ENCODE data around the gene NPAS3. TPM values are rescaled to one million over a fixed set of nuclear protein-coding genes. Genes with fewer than 3 reads are reported as not detected.

NPAS3 gene
- total and polyA plus RNA-seq, 11 donors = 0.15 to 3.4 (median 0.92) TPM

- intact Hi-C loops (cut with DNase I) = no loop called here
Observed at GRCh38 chr14:33660248-33660647, 721.6 kb downstream of the NPAS3 start.

GRCh38 chr14:33661101-33661500 lies 722.4 kb downstream of the NPAS3 start:
- intact Hi-C loops (cut with DNase I) = no loop called here
- H3K4me3 ChIP-seq = no peak overlapping the region
- H3K27me3 ChIP-seq = no peaks in the 10 kb centered on the region
- TF ChIP-seq POLR2A (IDR thresholded peaks at IDR 0.05) = no peak
- TF ChIP-seq, protein P1, sequence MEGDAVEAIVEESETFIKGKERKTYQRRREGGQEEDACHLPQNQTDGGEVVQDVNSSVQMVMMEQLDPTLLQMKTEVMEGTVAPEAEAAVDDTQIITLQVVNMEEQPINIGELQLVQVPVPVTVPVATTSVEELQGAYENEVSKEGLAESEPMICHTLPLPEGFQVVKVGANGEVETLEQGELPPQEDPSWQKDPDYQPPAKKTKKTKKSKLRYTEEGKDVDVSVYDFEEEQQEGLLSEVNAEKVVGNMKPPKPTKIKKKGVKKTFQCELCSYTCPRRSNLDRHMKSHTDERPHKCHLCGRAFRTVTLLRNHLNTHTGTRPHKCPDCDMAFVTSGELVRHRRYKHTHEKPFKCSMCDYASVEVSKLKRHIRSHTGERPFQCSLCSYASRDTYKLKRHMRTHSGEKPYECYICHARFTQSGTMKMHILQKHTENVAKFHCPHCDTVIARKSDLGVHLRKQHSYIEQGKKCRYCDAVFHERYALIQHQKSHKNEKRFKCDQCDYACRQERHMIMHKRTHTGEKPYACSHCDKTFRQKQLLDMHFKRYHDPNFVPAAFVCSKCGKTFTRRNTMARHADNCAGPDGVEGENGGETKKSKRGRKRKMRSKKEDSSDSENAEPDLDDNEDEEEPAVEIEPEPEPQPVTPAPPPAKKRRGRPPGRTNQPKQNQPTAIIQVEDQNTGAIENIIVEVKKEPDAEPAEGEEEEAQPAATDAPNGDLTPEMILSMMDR (IDR thresholded peaks at IDR 0.05) = no peak
- DNase-seq = no peak
- peaks cover 0 to 9% (median 0%) of the 10 kb centered on the region in 12 donors for H3K9me3 ChIP-seq
- H3K36me3 ChIP-seq = no peaks in the 10 kb centered on the region
- no peaks in the 10 kb centered on the region for H3K4me1 ChIP-seq
- ATAC-seq = no peak
- 86 to 92% (median 90%) methylated on average over 3 of the region's 3 CpGs for WGBS, 4 donors
- H3K27ac ChIP-seq = no peak overlapping the region

More at GRCh38 chr14:33660248-33660647, 721.6 kb downstream of the NPAS3 start:
- peaks cover 0 to 9% (median 0%) of the 10 kb centered on the region in 12 donors for H3K9me3 ChIP-seq
- H3K27ac ChIP-seq = no peak overlapping the region
- TF ChIP-seq, protein P1 (IDR thresholded peaks at IDR 0.05) = no peak
- no peak for TF ChIP-seq POLR2A (IDR thresholded peaks at IDR 0.05)
- DNase-seq (no peak), ATAC-seq (no peak)
- H3K36me3 ChIP-seq = no peaks in the 10 kb centered on the region
- 85 to 95% (median 91%) methylated on average over 3 of the region's 3 CpGs for WGBS, 4 donors
- no peak overlapping the region for H3K4me3 ChIP-seq
- H3K27me3 ChIP-seq = no peaks in the 10 kb centered on the region
- H3K4me1 ChIP-seq = no peaks in the 10 kb centered on the region

DNA sequence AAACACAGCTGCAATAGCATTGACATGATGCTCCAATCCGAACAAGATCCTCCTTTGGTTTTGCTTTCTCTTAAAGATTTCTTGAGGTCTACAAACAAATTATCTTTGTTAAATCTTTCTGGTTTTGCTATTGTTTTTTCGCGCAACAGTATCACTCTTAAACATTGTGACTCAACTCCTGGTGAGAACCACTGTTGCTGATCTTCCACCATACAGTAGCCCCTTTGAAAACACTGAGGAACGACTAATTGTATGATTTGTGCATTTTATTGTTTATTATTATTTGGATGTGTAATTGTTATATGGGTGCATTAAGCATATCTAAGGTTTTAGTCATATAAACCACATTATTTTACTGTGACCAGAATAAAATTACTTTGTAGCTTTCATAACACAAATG lies 729.4 kb downstream of the NPAS3 start:
- Histone ChIP-seq H3K4me1 (no peaks in the 10 kb centered on the region), H3K4me3 (no peak overlapping the region), H3K27ac (no peak overlapping the region), H3K27me3 (no peaks in the 10 kb centered on the region), H3K9me3 (peaks cover 0 to 9% (median 0%) of the 10 kb centered on the region in 12 donors), H3K36me3 (no peaks in the 10 kb centered on the region)
- TF ChIP-seq, protein P1 (IDR thresholded peaks at IDR 0.05) = no peak
- TF ChIP-seq POLR2A (IDR thresholded peaks at IDR 0.05) = no peak
- intact Hi-C loops (cut with DNase I) = no loop called here
- 79 to 95% (median 90%) methylated on average over 4 of the region's 4 CpGs for WGBS, 4 donors
- DNase-seq = no peak
- no peak for ATAC-seq

DNA sequence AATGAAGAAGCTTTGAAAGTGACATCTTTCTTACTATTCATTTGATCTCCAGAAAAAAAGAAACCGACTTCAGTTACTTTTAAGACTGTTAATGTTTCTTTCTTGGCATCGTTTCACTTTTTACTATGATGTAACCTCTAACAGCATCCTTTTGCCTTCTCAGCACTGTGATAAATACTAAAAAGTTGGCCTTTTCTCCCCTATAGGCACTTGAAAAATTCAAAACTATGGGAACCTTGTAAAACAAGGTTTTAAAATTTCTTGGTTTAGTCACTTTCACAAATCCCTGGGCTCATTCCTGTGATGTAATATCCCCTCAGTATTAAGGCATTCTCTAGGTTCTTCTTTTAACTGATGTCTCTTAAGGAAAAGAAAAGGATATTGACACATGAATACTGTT lies 730.4 kb downstream of the NPAS3 start:
- Histone ChIP-seq H3K27me3 (no peaks in the 10 kb centered on the region), H3K36me3 (no peaks in the 10 kb centered on the region), H3K27ac (no peak overlapping the region), H3K9me3 (peaks cover 0 to 5% (median 0%) of the 10 kb centered on the region in 12 donors), H3K4me1 (no peaks in the 10 kb centered on the region), H3K4me3 (no peak overlapping the region)
- intact Hi-C loops (cut with DNase I) = no loop called here
- DNase-seq (no peak), ATAC-seq (no peak)
- TF ChIP-seq, protein P1 (IDR thresholded peaks at IDR 0.05) = no peak
- TF ChIP-seq POLR2A (IDR thresholded peaks at IDR 0.05) = no peak
- WGBS, 4 donors = 58 to 72% (median 67%) methylated on average over 2 of the region's 2 CpGs
